ENCODE results near the gene MCF2L. TPM values are rescaled to one million over a fixed set of nuclear protein-coding genes. Genes with fewer than 3 reads are reported as not detected.
"Not testable (repeated sequence)": the region's sequence is repeated elsewhere in the genome, so short reads cannot be mapped to it uniquely, and the experiment has no call there.

The MCF2L gene
- total RNA-seq, 4 donors from 2014 or later, result 46.5 to 89.7 (median 55.0) TPM

- TF ChIP-seq POLR2A (IDR thresholded peaks at IDR 0.05) (no peak), CTCF (IDR thresholded peaks at IDR 0.05) (no peak)
- intact Hi-C loops (cut with DNase I; ENCODE audit: low total_unique reads), result no loop called here
- no peak for DNase-seq (ENCODE audit: low spot score in 2 of 2)
- 56 to 67% methylated on average over 15 to 16 of the region's 17 CpGs for WGBS, 2 donors
- H3K4me3 ChIP-seq (ENCODE audit: low read depth, poor library complexity, severe bottlenecking), result no peak within 1 kb of the TSS
These were observed 136.3 kb downstream of the MCF2L start, which contains the start of gene F7 for GRCh38 chr13:113105032-113105920. Gene F7 (plus strand): TSS chr13:113105791. CDS start chr13:113105842, 51 bp downstream.

- no peak for DNase-seq (ENCODE audit: low spot score in 2 of 2)
- no peak overlapping the region for H3K4me3 ChIP-seq (ENCODE audit: low read depth, poor library complexity, severe bottlenecking)
- intact Hi-C loops (cut with DNase I; ENCODE audit: low total_unique reads), result no loop called here
- TF ChIP-seq POLR2A (IDR thresholded peaks at IDR 0.05) (no peak), CTCF (IDR thresholded peaks at IDR 0.05) (no peak)
- WGBS, 2 donors, result 21 to 43% methylated on average over 8 to 10 of the region's 16 CpGs
These were observed 137.0 kb downstream of the MCF2L start for GRCh38 chr13:113105921-113106452.

GRCh38 chr13:113106711-113107351, 137.8 kb downstream of the MCF2L start:
- WGBS, 2 donors, result 67 to 75% methylated on average over 21 to 25 of the region's 25 CpGs
- no peak for TF ChIP-seq POLR2A (IDR thresholded peaks at IDR 0.05)
- no peak for DNase-seq (ENCODE audit: low spot score in 2 of 2)
- intact Hi-C loops (cut with DNase I; ENCODE audit: low total_unique reads), result no loop called here
- H3K4me3 ChIP-seq (ENCODE audit: low read depth, poor library complexity, severe bottlenecking), result no peak overlapping the region

- WGBS, 2 donors, result 96 to 99% methylated on average over 16 to 19 of the region's 27 CpGs
- H3K4me3 ChIP-seq (ENCODE audit: low read depth, poor library complexity, severe bottlenecking); intact Hi-C loops (cut with DNase I; ENCODE audit: low total_unique reads); DNase-seq (ENCODE audit: low spot score in 2 of 2): not testable (repeated sequence)
These were observed 139.5 kb downstream of the MCF2L start for GRCh38 chr13:113108521-113108920.

GRCh38 chr13:113109151-113110047, 140.4 kb downstream of the MCF2L start:
- TF ChIP-seq CTCF (IDR thresholded peaks at IDR 0.05) (no peak), POLR2A (IDR thresholded peaks at IDR 0.05) (no peak)
- DNase-seq (ENCODE audit: low spot score in 2 of 2), result peak in 1 of 2 donors; percentile 85
- 42 to 50% methylated on average over 44 to 60 of the region's 73 CpGs for WGBS, 2 donors
- intact Hi-C loops (cut with DNase I; ENCODE audit: low total_unique reads), result no loop called here
- H3K4me3 ChIP-seq (ENCODE audit: low read depth, poor library complexity, severe bottlenecking), result no peak overlapping the region

GRCh38 chr13:113110048-113110851, 141.2 kb downstream of the MCF2L start:
- peak overlapping the region; percentile 4 for H3K4me3 ChIP-seq (ENCODE audit: low read depth, poor library complexity, severe bottlenecking)
- peak in 1 of 2 donors; percentile 85 for DNase-seq (ENCODE audit: low spot score in 2 of 2)
- 0 to 2% methylated on average over 32 to 35 of the region's 99 CpGs for WGBS, 2 donors
- TF ChIP-seq POLR2A (IDR thresholded peaks at IDR 0.05), result no peak
- intact Hi-C loops (cut with DNase I; ENCODE audit: low total_unique reads), result no loop called here
